PC-3 (cell line): ENCODE data around the gene APOBR.

Experiments used
- CTCF ChIP-seq: fragments of 300-600 bp; sonication (generic); conservative IDR thresholded peaks from 2 replicates; pipeline ENCODE4 v1.5.1; 2017; ENCODE audit warnings: antibody characterized with exemption, low read depth, mild to moderate bottlenecking, low read length
- EZH2 ChIP-seq: fragments of 300-600 bp; sonication (generic); IDR thresholded peaks from one replicate; pipeline ENCODE4 v1.6.1; 2017; ENCODE audit warnings: antibody characterized with exemption, mild to moderate bottlenecking, low read length; ENCODE audit not compliant: unreplicated experiment
- EZH2phosphoT487 ChIP-seq: fragments of 300-600 bp; sonication (generic); IDR thresholded peaks from 2 replicates; pipeline ENCODE4 v1.6.1; 2018; ENCODE audit warnings: mild to moderate bottlenecking, antibody characterized with exemption, low read length, borderline replicate concordance

- TF ChIP-seq EZH2phosphoT487 (no peak), CTCF (no peak), EZH2 (no peak)
Measured at GRCh38 chr16:28542646-28543045, 48.2 kb downstream of the APOBR start.
